ENCODE measurements around the gene S100A7A.

DNA sequence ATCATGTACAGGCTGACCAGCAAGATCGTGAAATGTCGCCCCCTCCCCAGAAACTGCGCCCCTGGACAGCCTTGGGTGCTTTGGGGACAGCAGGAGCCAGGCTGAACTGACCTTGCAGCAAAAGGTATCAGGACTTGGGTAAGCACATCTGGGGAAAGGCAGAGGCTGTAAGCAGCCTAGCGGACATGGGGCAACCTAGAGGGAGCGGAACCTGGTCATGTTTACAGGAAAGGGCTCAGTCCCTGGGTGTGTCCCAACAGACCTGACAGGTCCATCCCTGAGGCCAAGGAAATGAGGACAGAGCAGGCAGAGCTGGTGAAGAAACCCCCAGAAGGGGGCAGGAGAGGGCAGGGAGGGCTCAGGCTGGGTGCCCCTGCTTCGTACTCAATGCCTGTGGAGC, 22.4 kb upstream of the S100A7A start:
- TF ChIP-seq, protein P1, sequence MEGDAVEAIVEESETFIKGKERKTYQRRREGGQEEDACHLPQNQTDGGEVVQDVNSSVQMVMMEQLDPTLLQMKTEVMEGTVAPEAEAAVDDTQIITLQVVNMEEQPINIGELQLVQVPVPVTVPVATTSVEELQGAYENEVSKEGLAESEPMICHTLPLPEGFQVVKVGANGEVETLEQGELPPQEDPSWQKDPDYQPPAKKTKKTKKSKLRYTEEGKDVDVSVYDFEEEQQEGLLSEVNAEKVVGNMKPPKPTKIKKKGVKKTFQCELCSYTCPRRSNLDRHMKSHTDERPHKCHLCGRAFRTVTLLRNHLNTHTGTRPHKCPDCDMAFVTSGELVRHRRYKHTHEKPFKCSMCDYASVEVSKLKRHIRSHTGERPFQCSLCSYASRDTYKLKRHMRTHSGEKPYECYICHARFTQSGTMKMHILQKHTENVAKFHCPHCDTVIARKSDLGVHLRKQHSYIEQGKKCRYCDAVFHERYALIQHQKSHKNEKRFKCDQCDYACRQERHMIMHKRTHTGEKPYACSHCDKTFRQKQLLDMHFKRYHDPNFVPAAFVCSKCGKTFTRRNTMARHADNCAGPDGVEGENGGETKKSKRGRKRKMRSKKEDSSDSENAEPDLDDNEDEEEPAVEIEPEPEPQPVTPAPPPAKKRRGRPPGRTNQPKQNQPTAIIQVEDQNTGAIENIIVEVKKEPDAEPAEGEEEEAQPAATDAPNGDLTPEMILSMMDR (IDR thresholded peaks at IDR 0.05): no peak
- peak in 1 of 2 donors; percentile 53 for TF ChIP-seq POLR2AphosphoS5 (IDR thresholded peaks at IDR 0.05)
